ENCODE measurements around the gene ATL3. TPM values are rescaled to one million over a fixed set of nuclear protein-coding genes. Genes with fewer than 3 reads are reported as not detected.

Gene ATL3
- total RNA-seq, 2 donors from 2014 or later, result 38.2 to 55.2 TPM

DNA sequence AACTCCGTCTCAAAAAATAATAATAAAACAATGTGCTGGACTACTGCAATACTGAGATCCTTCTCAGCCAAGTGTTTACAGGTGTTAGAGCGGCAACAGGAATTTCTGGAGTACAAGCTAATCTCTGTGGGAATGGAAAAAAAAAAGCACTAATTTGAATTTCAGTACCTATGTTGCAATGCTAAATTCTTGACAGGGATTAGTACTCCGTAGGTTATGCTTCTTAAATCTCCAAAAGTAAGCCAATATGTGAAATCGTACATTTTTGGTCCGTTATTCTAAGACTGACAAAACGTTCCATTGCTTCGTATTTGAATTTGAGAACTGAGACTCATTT, 1.1 kb downstream of the ATL3 start:
- H3K27me3 ChIP-seq, result no peaks in the 10 kb centered on the region
- DNase-seq, result no peak
- H3K9me3 ChIP-seq, result no peaks in the 10 kb centered on the region
- peak overlapping the region; percentile 99 for H3K27ac ChIP-seq
- intact Hi-C loops (cut with DNase I), result no loop called here
- H3K4me1 ChIP-seq, result peaks cover 5% of the 10 kb centered on the region
- H3K9ac ChIP-seq (ENCODE audit: low read depth in 2 of 2, low read length in 2 of 2), result peak overlapping the region in 1 of 2 donors; percentile 66
- TF ChIP-seq, protein P1, sequence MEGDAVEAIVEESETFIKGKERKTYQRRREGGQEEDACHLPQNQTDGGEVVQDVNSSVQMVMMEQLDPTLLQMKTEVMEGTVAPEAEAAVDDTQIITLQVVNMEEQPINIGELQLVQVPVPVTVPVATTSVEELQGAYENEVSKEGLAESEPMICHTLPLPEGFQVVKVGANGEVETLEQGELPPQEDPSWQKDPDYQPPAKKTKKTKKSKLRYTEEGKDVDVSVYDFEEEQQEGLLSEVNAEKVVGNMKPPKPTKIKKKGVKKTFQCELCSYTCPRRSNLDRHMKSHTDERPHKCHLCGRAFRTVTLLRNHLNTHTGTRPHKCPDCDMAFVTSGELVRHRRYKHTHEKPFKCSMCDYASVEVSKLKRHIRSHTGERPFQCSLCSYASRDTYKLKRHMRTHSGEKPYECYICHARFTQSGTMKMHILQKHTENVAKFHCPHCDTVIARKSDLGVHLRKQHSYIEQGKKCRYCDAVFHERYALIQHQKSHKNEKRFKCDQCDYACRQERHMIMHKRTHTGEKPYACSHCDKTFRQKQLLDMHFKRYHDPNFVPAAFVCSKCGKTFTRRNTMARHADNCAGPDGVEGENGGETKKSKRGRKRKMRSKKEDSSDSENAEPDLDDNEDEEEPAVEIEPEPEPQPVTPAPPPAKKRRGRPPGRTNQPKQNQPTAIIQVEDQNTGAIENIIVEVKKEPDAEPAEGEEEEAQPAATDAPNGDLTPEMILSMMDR (IDR thresholded peaks at IDR 0.05), result no peak
- peak overlapping the region; percentile 96 for H3K4me3 ChIP-seq
- H3K36me3 ChIP-seq, result no peaks in the 10 kb centered on the region

DNA sequence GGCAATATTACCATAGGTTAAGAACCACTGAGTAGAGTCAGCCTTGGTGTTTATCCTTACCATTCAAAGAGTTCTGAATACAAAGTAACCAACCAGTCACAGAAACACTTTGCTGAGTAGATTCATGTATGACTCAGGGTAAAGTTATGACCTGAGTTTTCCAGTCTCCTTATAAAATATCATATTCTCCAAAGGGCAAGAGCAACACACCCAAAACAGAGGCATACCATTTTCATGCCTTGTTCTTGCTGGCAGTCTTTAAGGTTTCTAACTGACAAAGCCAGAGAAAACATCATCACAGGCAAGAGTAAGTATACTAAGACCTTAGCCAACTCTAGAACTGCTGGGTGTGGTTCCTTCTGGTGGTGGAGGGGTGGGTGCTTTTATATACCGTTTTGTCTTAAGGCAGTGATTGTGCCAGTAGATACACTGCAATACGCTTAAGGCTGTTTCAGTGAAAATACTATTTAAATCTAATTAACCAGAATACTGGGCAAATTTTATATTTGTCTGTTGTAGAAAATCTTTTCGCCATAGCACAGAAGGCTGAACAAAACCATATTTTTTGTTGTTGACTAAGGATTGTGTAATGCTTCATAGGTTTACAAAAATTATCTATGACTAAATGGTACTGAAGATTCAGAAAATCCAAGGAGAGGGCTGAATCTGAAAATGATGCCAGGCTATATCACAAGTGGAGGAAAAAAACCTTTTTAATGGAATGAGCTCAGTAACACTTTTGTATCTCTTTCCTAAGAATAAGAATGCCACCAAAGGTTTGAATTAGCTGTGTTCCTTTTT, 3.0 kb downstream of the ATL3 start:
- Histone ChIP-seq H3K9ac (ENCODE audit: low read depth in 2 of 2, low read length in 2 of 2) (no peak overlapping the region), H3K27ac (no peak overlapping the region), H3K36me3 (no peaks in the 10 kb centered on the region), H3K4me3 (no peak overlapping the region), H3K9me3 (no peaks in the 10 kb centered on the region), H3K27me3 (no peaks in the 10 kb centered on the region), H3K4me1 (peaks cover 5% of the 10 kb centered on the region)
- DNase-seq, result no peak
- TF ChIP-seq, protein P1 (IDR thresholded peaks at IDR 0.05), result no peak
- intact Hi-C loops (cut with DNase I), result loop anchor here (10.0 kb wide), 1 partner anchor 67 kb away; no protein-coding TSS in a partner anchor

DNA sequence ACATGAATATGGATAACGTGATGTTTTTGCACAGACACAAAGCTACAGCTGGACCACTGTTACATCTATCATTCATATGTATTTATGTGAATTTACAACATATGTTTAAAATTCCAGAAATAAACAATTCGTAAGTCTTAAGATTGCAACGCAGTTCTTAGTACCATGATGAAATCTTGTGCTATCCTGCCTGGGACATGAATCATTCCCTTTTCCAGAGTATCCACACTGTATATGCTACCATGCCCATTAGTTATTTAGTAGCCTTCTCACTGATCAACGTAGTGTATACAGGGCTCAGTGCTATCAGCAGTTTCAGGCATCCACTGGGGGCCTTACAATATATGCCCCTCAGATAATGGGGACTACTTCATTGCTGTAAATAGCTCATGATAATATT, 4.3 kb downstream of the ATL3 start:
- DNase-seq, result no peak
- Histone ChIP-seq H3K27ac (no peak overlapping the region), H3K36me3 (no peaks in the 10 kb centered on the region), H3K9me3 (no peaks in the 10 kb centered on the region), H3K4me3 (no peak overlapping the region), H3K4me1 (peaks cover 5% of the 10 kb centered on the region), H3K9ac (ENCODE audit: low read depth in 2 of 2, low read length in 2 of 2) (no peak overlapping the region), H3K27me3 (no peaks in the 10 kb centered on the region)
- intact Hi-C loops (cut with DNase I), result loop anchor here (10.0 kb wide), 1 partner anchor 68 kb away; no protein-coding TSS in a partner anchor
- TF ChIP-seq, protein P1 (IDR thresholded peaks at IDR 0.05), result no peak

DNA sequence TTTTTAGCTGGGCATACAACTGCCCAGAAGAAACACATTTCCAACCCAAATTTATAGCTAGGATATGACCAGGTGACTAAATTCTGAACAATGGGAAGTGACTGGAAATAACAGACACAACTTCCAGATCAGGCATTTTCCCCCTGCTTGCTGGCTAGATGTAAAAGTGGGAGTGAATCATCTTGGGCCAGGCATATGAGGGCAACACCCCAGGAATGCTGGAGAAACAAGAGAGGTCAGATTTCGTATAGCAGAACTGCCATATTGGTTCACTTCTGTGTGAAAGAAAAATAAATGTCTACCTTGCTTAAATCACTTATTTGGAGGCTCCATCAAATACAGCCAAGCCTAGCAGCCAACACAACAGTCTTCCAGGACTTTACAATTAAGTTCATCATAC, 7.4 kb downstream of the ATL3 start:
- Histone ChIP-seq H3K27ac (no peak overlapping the region), H3K4me1 (no peaks in the 10 kb centered on the region)

DNA sequence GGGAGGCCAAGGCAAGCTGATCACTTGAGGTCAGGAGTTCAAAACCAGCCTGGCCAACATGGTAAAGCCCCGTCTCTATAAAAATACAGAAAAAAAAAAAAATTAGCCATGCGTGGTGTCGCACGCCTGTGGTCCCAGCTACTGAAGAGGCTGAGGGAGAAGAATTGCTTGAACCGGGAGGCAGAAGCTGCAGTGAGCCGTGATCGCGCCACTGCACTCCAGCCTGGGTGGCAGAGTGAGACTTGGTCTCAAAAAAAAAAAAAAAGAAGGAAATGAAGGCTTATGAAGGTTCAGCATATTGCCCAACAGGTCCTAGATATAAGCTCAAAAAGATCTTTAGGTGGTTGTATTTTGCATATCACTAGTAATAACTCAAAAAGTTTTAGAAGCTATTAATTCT, 10.2 kb downstream of the ATL3 start:
- DNase-seq, result no peak
- H3K36me3 ChIP-seq, result no peaks in the 10 kb centered on the region
- no peak overlapping the region for H3K9ac ChIP-seq (ENCODE audit: low read depth in 2 of 2, low read length in 2 of 2)
- no peak overlapping the region for H3K4me3 ChIP-seq
- H3K27me3 ChIP-seq, result no peaks in the 10 kb centered on the region
- intact Hi-C loops (cut with DNase I), result loop anchor here (10.0 kb wide), 1 partner anchor 74 kb away; no protein-coding TSS in a partner anchor
- H3K4me1 ChIP-seq, result no peaks in the 10 kb centered on the region
- H3K27ac ChIP-seq, result no peak overlapping the region
- TF ChIP-seq, protein P1 (IDR thresholded peaks at IDR 0.05), result no peak
- H3K9me3 ChIP-seq, result no peaks in the 10 kb centered on the region

More for the DNA sequence above, 7.4 kb downstream of the ATL3 start:
- TF ChIP-seq, protein P1 (IDR thresholded peaks at IDR 0.05), result no peak
- DNase-seq, result no peak
- intact Hi-C loops (cut with DNase I), result loop anchor here (10.0 kb wide), 1 partner anchor 71 kb away; no protein-coding TSS in a partner anchor
- H3K36me3 ChIP-seq, result no peaks in the 10 kb centered on the region
- H3K27me3 ChIP-seq, result no peaks in the 10 kb centered on the region
- no peaks in the 10 kb centered on the region for H3K9me3 ChIP-seq
- H3K9ac ChIP-seq (ENCODE audit: low read depth in 2 of 2, low read length in 2 of 2), result no peak overlapping the region
- no peak overlapping the region for H3K4me3 ChIP-seq
